ENCODE data around the gene ZNF550. TPM values are rescaled to one million over a fixed set of nuclear protein-coding genes. Genes with fewer than 3 reads are reported as not detected.
"Not testable (repeated sequence)": the region's sequence is repeated elsewhere in the genome, so short reads cannot be mapped to it uniquely, and the experiment has no call there.

Gene ZNF550
- total RNA-seq, 1 donor from 2014 or later, result 13.5 TPM

DNA sequence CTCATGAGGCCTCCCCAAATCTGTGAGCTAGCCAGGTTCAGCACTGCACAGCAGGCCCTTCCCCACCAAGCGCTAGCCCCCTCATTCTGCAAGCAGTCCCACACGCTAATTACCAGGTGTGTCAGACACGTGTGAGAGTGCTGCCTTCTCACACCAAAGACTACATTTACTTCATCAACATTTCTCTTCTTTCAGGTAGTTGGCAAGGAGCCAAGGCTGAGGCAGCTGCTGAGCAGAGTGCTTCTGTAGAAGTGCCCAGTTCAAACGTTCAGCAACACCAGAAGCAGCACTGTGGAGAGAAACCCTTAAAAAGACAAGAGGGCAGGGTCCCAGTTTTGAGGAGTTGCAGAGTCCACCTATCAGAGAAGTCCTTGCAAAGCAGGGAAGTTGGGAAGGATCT, 53.5 kb downstream of the ZNF550 start:
- Mint-ChIP-seq H3K4me3 (ENCODE audit: unreplicated experiment) (no peak overlapping the region), H3K36me3 (ENCODE audit: low read depth, unreplicated experiment) (peaks cover 72% of the 10 kb centered on the region), H3K27ac (ENCODE audit: unreplicated experiment) (no peak overlapping the region), H3K27me3 (ENCODE audit: low read depth, unreplicated experiment) (no peaks in the 10 kb centered on the region), H3K4me1 (ENCODE audit: low read depth, unreplicated experiment) (peaks cover 2% of the 10 kb centered on the region), H3K9me3 (ENCODE audit: unreplicated experiment) (peaks cover 24% of the 10 kb centered on the region)
- no peak overlapping the region for H3K9ac ChIP-seq (ENCODE audit: low read length)
- H3K36me3 ChIP-seq (ENCODE audit: insufficient read depth, low read length), result peaks cover 26% of the 10 kb centered on the region
- no peaks in the 10 kb centered on the region for H3K4me1 ChIP-seq (ENCODE audit: insufficient read depth, low read length)
- TF ChIP-seq EZH2 (IDR thresholded peaks at IDR 0.05; ENCODE audit: insufficient read depth, low read length) (no peak), CTCF (IDR thresholded peaks at IDR 0.05; ENCODE audit: insufficient read depth, low read depth, low read length) (no peak)
- H3K27ac ChIP-seq (ENCODE audit: low read depth, low read length), result no peak overlapping the region
- no peak overlapping the region for H3K4me3 ChIP-seq (ENCODE audit: insufficient read depth, low read depth, low read length)
- no peak for FAIRE-seq
- H3K4me2 ChIP-seq (ENCODE audit: low read length), result no peak overlapping the region
- peaks cover 29% of the 10 kb centered on the region for H3K79me2 ChIP-seq (ENCODE audit: insufficient read depth, low read length)
- H2AFZ ChIP-seq (ENCODE audit: low read depth, low read length), result no peak overlapping the region
- H3K9me3 ChIP-seq (ENCODE audit: insufficient read depth, low read depth, low read length), result peaks cover 19% of the 10 kb centered on the region
- peaks cover 4% of the 10 kb centered on the region for H4K20me1 ChIP-seq (ENCODE audit: insufficient read depth, low read length)
- no peaks in the 10 kb centered on the region for H3K27me3 ChIP-seq (ENCODE audit: insufficient read depth, low read length)
- no peak for DNase-seq (ENCODE audit: low read depth)

- H3K4me1 Mint-ChIP-seq (ENCODE audit: low read depth, unreplicated experiment); H3K27ac ChIP-seq (ENCODE audit: low read depth, low read length); H3K27me3 Mint-ChIP-seq (ENCODE audit: low read depth, unreplicated experiment); FAIRE-seq; H3K27me3 ChIP-seq (ENCODE audit: insufficient read depth, low read length); H3K4me1 ChIP-seq (ENCODE audit: insufficient read depth, low read length); H2AFZ ChIP-seq (ENCODE audit: low read depth, low read length); H4K20me1 ChIP-seq (ENCODE audit: insufficient read depth, low read length); H3K36me3 ChIP-seq (ENCODE audit: insufficient read depth, low read length): not testable (repeated sequence)
- H3K27ac Mint-ChIP-seq (ENCODE audit: unreplicated experiment), result peak overlapping the region; percentile 37
- peaks cover 10% of the 10 kb centered on the region for H3K9me3 ChIP-seq (ENCODE audit: insufficient read depth, low read depth, low read length)
- peak overlapping the region; percentile 46 for H3K9ac ChIP-seq (ENCODE audit: low read length)
- H3K4me2 ChIP-seq (ENCODE audit: low read length), result peak overlapping the region; percentile 80
- H3K36me3 Mint-ChIP-seq (ENCODE audit: low read depth, unreplicated experiment), result peaks cover 30% of the 10 kb centered on the region
- peak overlapping the region; percentile 51 for H3K4me3 ChIP-seq (ENCODE audit: insufficient read depth, low read depth, low read length)
- H3K9me3 Mint-ChIP-seq (ENCODE audit: unreplicated experiment), result peaks cover 18% of the 10 kb centered on the region
- H3K4me3 Mint-ChIP-seq (ENCODE audit: unreplicated experiment), result peak overlapping the region; percentile 92
- DNase-seq (ENCODE audit: low read depth), result peak; percentile 12
- peaks cover 36% of the 10 kb centered on the region for H3K79me2 ChIP-seq (ENCODE audit: insufficient read depth, low read length)
Measured at GRCh38 chr19:57500400-57500799, 59.3 kb downstream of the ZNF550 start.

DNA sequence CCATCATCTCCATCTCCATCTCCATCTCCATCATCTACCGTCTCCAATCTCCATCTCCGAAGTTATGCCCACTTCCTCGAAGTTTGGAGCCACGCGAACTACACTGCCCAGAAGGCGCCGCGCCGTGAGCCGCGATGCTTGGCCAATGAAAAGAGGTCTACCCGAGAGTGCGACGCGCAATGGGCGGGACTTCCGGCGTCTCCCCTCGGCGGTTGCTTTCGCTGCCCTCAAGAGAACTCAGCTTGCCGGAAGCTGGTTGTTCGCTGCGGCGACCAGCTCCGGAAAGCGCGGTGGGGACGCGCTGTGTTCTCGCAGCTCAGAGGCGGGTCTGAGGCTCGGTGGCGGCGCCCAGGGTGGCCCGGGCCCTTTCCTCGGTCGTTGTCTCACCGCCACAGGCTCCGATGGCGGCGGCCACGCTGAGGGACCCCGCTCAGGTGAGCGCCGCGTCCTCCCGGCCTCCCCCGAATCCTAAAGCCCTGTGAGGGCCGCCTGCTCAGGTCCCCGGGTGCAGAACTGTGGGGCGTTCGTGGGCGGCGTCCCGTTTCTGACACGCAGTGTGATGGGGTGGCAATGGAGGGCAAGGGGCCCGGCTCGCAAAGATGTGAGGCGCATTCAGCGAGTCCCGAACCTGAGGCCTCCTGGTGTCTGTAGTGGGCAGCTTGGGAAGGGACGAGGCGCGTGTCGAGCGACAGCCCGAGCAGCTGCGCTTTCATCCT, 59.8 kb downstream of the ZNF550 start, which contains the start of gene ZNF773:
Gene ZNF773, plus strand, starts transcription at position 259 of the 716 bp plus-strand sequence. Its CDS starts 143 bp downstream, at position 402.
- Mint-ChIP-seq H3K36me3 (ENCODE audit: low read depth, unreplicated experiment) (peaks cover 29% of the 10 kb centered on the region), H3K9me3 (ENCODE audit: unreplicated experiment) (peaks cover 18% of the 10 kb centered on the region), H3K27ac (ENCODE audit: unreplicated experiment) (peak within 1 kb of the TSS; percentile 37), H3K4me3 (ENCODE audit: unreplicated experiment) (peak within 1 kb of the TSS; percentile 92)
- not testable (repeated sequence) for H3K4me1 Mint-ChIP-seq (ENCODE audit: low read depth, unreplicated experiment); H4K20me1 ChIP-seq (ENCODE audit: insufficient read depth, low read length); H3K4me1 ChIP-seq (ENCODE audit: insufficient read depth, low read length); H3K27me3 ChIP-seq (ENCODE audit: insufficient read depth, low read length); FAIRE-seq; H3K36me3 ChIP-seq (ENCODE audit: insufficient read depth, low read length); H3K27me3 Mint-ChIP-seq (ENCODE audit: low read depth, unreplicated experiment)
- peaks cover 36% of the 10 kb centered on the region for H3K79me2 ChIP-seq (ENCODE audit: insufficient read depth, low read length)
- peak within 1 kb of the TSS; percentile 70 for H3K4me3 ChIP-seq (ENCODE audit: insufficient read depth, low read depth, low read length)
- peak within 1 kb of the TSS; percentile 83 for H3K9ac ChIP-seq (ENCODE audit: low read length)
- H3K4me2 ChIP-seq (ENCODE audit: low read length), result peak within 1 kb of the TSS; percentile 80
- peak within 1 kb of the TSS; percentile 87 for H2AFZ ChIP-seq (ENCODE audit: low read depth, low read length)
- peak; percentile 92 for DNase-seq (ENCODE audit: low read depth)
- H3K27ac ChIP-seq (ENCODE audit: low read depth, low read length), result peak within 1 kb of the TSS; percentile 65
- peaks cover 10% of the 10 kb centered on the region for H3K9me3 ChIP-seq (ENCODE audit: insufficient read depth, low read depth, low read length)

DNA sequence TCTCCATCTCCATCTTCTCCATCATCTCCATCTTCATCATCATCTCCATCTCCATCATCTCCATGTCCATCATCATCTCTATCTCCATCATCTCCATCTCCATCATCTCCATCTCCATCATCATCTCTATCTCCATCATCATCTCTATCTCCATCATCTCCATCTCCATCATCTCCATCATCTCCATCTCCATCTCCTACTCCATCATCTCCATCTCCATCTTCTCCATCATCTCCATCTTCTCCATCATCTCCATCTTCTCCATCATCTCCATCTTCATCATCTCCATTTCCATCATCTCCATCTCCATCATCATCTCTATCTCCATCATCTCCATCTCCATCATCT, 60.4 kb downstream of the ZNF550 start:
- H3K36me3 ChIP-seq (ENCODE audit: insufficient read depth, low read length), result peaks cover 10% of the 10 kb centered on the region
- Mint-ChIP-seq H3K4me3 (ENCODE audit: unreplicated experiment) (peak overlapping the region; percentile 92), H3K36me3 (ENCODE audit: low read depth, unreplicated experiment) (peaks cover 29% of the 10 kb centered on the region), H3K9me3 (ENCODE audit: unreplicated experiment) (peaks cover 18% of the 10 kb centered on the region)
- H3K9ac ChIP-seq (ENCODE audit: low read length); H3K27ac ChIP-seq (ENCODE audit: low read depth, low read length); H3K27me3 ChIP-seq (ENCODE audit: insufficient read depth, low read length); H3K4me3 ChIP-seq (ENCODE audit: insufficient read depth, low read depth, low read length); H3K27me3 Mint-ChIP-seq (ENCODE audit: low read depth, unreplicated experiment); H3K4me1 ChIP-seq (ENCODE audit: insufficient read depth, low read length); FAIRE-seq; H4K20me1 ChIP-seq (ENCODE audit: insufficient read depth, low read length); H3K4me1 Mint-ChIP-seq (ENCODE audit: low read depth, unreplicated experiment); H2AFZ ChIP-seq (ENCODE audit: low read depth, low read length); DNase-seq (ENCODE audit: low read depth); H3K27ac Mint-ChIP-seq (ENCODE audit: unreplicated experiment): not testable (repeated sequence)
- peaks cover 11% of the 10 kb centered on the region for H3K9me3 ChIP-seq (ENCODE audit: insufficient read depth, low read depth, low read length)
- peaks cover 35% of the 10 kb centered on the region for H3K79me2 ChIP-seq (ENCODE audit: insufficient read depth, low read length)
- H3K4me2 ChIP-seq (ENCODE audit: low read length), result peak overlapping the region; percentile 79

DNA sequence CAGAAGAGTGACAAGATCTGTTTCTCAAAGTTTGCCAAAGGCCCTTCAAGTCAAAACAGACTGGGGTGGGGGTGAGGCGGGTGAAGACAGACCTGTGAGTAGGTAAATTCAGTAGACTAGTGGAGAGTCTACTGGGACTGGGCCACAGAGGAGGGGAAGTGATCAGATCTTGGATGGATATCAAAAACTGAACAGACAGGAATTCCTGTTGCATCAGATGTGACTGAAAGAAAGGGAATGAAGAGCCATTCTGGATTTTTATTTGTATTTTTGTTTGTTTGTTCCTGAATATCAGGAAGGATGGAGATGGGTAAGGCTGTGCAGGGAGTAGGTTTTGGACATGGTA, 71.4 kb downstream of the ZNF550 start:
- Histone ChIP-seq H3K9me3 (ENCODE audit: insufficient read depth, low read depth, low read length) (peaks cover 32% of the 10 kb centered on the region), H3K79me2 (ENCODE audit: insufficient read depth, low read length) (peaks cover 14% of the 10 kb centered on the region), H3K4me2 (ENCODE audit: low read length) (peak overlapping the region; percentile 80), H3K4me3 (ENCODE audit: insufficient read depth, low read depth, low read length) (peak overlapping the region; percentile 33), H3K9ac (ENCODE audit: low read length) (peak overlapping the region; percentile 23)
- not testable (repeated sequence) for H3K4me1 ChIP-seq (ENCODE audit: insufficient read depth, low read length); H3K4me1 Mint-ChIP-seq (ENCODE audit: low read depth, unreplicated experiment); H3K36me3 ChIP-seq (ENCODE audit: insufficient read depth, low read length); H2AFZ ChIP-seq (ENCODE audit: low read depth, low read length); H3K27me3 ChIP-seq (ENCODE audit: insufficient read depth, low read length); FAIRE-seq; DNase-seq (ENCODE audit: low read depth); H3K27ac ChIP-seq (ENCODE audit: low read depth, low read length); H4K20me1 ChIP-seq (ENCODE audit: insufficient read depth, low read length)
- Mint-ChIP-seq H3K9me3 (ENCODE audit: unreplicated experiment) (peaks cover 12% of the 10 kb centered on the region), H3K4me3 (ENCODE audit: unreplicated experiment) (peak overlapping the region; percentile 94), H3K27me3 (ENCODE audit: low read depth, unreplicated experiment) (peaks cover 11% of the 10 kb centered on the region), H3K36me3 (ENCODE audit: low read depth, unreplicated experiment) (peaks cover 24% of the 10 kb centered on the region), H3K27ac (ENCODE audit: unreplicated experiment) (peak overlapping the region; percentile 67)

Measured in astrocyte (in vitro differentiated cells and primary cell).